ENCODE data around the gene TRAF3. TPM values are rescaled to one million over a fixed set of nuclear protein-coding genes. Genes with fewer than 3 reads are reported as not detected.

Gene TRAF3
- total and polyA plus RNA-seq, 10 donors: 11.1 to 61.5 (median 39.1) TPM

GRCh38 chr14:102928412-102929240 is 151.4 kb downstream of the TRAF3 start:
- 1 to 4% (median 3%) methylated on average over 50 to 94 of the region's 94 CpGs for WGBS, 5 donors
- TF ChIP-seq POLR2AphosphoS5 (IDR thresholded peaks at IDR 0.05) (peak; percentile 62 to 85 (median 71)), POLR2A (IDR thresholded peaks at IDR 0.05) (no peak)
- TF ChIP-seq, protein P1, sequence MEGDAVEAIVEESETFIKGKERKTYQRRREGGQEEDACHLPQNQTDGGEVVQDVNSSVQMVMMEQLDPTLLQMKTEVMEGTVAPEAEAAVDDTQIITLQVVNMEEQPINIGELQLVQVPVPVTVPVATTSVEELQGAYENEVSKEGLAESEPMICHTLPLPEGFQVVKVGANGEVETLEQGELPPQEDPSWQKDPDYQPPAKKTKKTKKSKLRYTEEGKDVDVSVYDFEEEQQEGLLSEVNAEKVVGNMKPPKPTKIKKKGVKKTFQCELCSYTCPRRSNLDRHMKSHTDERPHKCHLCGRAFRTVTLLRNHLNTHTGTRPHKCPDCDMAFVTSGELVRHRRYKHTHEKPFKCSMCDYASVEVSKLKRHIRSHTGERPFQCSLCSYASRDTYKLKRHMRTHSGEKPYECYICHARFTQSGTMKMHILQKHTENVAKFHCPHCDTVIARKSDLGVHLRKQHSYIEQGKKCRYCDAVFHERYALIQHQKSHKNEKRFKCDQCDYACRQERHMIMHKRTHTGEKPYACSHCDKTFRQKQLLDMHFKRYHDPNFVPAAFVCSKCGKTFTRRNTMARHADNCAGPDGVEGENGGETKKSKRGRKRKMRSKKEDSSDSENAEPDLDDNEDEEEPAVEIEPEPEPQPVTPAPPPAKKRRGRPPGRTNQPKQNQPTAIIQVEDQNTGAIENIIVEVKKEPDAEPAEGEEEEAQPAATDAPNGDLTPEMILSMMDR (IDR thresholded peaks at IDR 0.05 in 8 of 11, conservative IDR thresholded peaks at IDR 0.05 in 3 of 11): no peak
- peak overlapping the region in 2 of 8 donors; percentile 0 to 13 for H3K27ac ChIP-seq
- peak overlapping the region; percentile 34 to 73 (median 44) for H3K4me3 ChIP-seq
- peak; percentile 94 for DNase-seq
- intact Hi-C loops (cut with DNase I; ENCODE audit: low total_unique reads): no loop called here
- H3K9me3 ChIP-seq: no peaks in the 10 kb centered on the region
- H3K4me1 ChIP-seq: peaks cover 17 to 51% (median 42%) of the 10 kb centered on the region in 6 donors
- H3K36me3 ChIP-seq: peaks cover 0 to 18% (median 4%) of the 10 kb centered on the region in 6 donors
- H3K27me3 ChIP-seq (replicated peaks in 1 of 7): peaks cover 3 to 78% (median 44%) of the 10 kb centered on the region in 7 donors

DNA sequence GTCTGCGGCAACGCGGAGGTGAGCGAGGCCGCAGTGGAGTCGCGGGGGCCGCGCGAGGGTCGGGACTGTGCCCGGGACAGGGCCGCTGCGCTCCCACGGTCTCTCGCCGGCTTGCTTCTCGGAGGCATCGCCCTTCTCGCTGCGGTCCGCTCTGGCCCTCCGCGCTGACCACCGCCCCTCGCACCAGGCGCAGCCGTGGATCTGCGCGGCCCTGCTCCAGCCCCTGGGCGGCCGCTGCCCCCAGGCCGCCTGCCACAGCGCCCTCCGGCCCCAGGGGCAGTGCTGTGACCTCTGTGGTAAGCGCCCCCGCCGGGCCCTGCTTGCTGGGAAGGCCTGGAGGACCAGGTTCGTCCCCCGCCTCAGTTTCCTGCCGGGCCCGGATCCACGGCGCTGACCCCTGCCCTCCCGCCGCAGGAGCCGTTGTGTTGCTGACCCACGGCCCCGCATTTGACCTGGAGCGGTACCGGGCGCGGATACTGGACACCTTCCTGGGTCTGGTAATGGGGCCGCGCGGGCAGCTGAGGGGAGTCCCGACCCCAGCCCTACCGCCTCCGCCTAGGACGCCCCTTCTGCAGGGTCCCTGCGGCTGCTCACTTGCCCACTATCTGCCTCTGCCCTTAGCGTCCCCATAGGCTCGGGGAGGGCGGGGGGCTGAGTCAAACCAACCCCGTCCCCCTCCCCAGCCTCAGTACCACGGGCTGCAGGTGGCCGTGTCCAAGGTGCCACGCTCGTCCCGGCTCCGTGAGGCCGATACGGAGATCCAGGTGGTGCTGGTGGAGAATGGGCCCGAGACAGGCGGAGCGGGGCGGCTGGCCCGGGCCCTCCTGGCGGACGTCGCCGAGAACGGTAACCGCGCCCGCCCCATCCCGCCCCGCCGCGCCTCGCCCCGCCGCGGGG is 152.2 kb downstream of the TRAF3 start:
- 5 to 14% (median 6%) methylated on average over 26 to 94 of the region's 94 CpGs for WGBS, 5 donors

DNA sequence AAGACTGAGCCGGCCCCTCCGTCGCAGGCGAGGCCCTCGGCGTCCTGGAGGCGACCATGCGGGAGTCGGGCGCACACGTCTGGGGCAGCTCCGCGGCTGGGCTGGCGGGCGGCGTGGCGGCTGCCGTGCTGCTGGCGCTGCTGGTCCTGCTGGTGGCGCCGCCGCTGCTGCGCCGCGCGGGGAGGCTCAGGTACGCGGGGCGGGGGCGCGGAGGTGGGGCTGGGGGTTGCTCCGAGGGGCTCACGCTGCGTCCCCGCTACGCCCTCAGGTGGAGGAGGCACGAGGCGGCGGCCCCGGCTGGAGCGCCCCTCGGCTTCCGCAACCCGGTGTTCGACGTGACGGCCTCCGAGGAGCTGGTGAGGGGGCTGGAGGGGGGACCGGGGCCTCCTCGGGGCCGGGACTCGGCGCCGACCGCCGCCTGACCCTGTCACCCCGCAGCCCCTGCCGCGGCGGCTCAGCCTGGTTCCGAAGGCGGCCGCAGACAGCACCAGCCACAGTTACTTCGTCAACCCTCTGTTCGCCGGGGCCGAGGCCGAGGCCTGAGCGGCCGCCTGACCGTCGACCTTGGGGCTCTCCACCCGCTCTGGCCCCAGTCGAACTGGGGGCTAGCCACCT is 153.0 kb downstream of the TRAF3 start:
- intact Hi-C loops (cut with DNase I; ENCODE audit: low total_unique reads): no loop called here
- Histone ChIP-seq H3K36me3 (peaks cover 0 to 27% (median 5%) of the 10 kb centered on the region in 6 donors), H3K4me1 (peaks cover 13 to 42% (median 34%) of the 10 kb centered on the region in 6 donors), H3K27ac (no peak overlapping the region), H3K9me3 (no peaks in the 10 kb centered on the region), H3K27me3 (replicated peaks in 1 of 7) (peaks cover 3 to 62% (median 28%) of the 10 kb centered on the region in 7 donors), H3K4me3 (peak overlapping the region in 6 of 8 donors; percentile 43 to 73 (median 48))
- WGBS, 5 donors: 12 to 39% (median 15%) methylated on average over 22 to 74 of the region's 74 CpGs
- no peak for DNase-seq
- TF ChIP-seq POLR2AphosphoS5 (IDR thresholded peaks at IDR 0.05) (no peak), POLR2A (IDR thresholded peaks at IDR 0.05) (no peak)
- TF ChIP-seq, protein P1 (IDR thresholded peaks at IDR 0.05 in 8 of 11, conservative IDR thresholded peaks at IDR 0.05 in 3 of 11): no peak

More for the DNA sequence above, 152.2 kb downstream of the TRAF3 start:
- intact Hi-C loops (cut with DNase I; ENCODE audit: low total_unique reads): no loop called here
- H3K4me1 ChIP-seq: peaks cover 13 to 42% (median 34%) of the 10 kb centered on the region in 6 donors
- TF ChIP-seq POLR2A (IDR thresholded peaks at IDR 0.05) (no peak), POLR2AphosphoS5 (IDR thresholded peaks at IDR 0.05) (peak in 1 of 3 donors; percentile 13)
- TF ChIP-seq, protein P1 (IDR thresholded peaks at IDR 0.05 in 8 of 11, conservative IDR thresholded peaks at IDR 0.05 in 3 of 11): no peak
- peaks cover 0 to 26% (median 5%) of the 10 kb centered on the region in 6 donors for H3K36me3 ChIP-seq
- peaks cover 3 to 69% (median 35%) of the 10 kb centered on the region in 7 donors for H3K27me3 ChIP-seq (replicated peaks in 1 of 7)
- no peak for DNase-seq
- H3K27ac ChIP-seq: no peak overlapping the region
- H3K9me3 ChIP-seq: no peaks in the 10 kb centered on the region
- H3K4me3 ChIP-seq: peak overlapping the region; percentile 34 to 73 (median 44)

Measured in spleen (tissue), 11 donors.